HTERT RPE-1 (cell line): ENCODE measurements around the gene ASCL4.
"Not testable (repeated sequence)": the region's sequence is repeated elsewhere in the genome, so short reads cannot be mapped to it uniquely, and the experiment has no call there.

Source experiments
- in situ Hi-C: fragments of 300-500 bp; cut with MboI; formaldehyde crosslinking; loops from 4 replicates; pipeline ENCODE4 v1.14.3; 2020; ENCODE audit warnings: low sequenced_read_pairs

The ASCL4 gene

GRCh38 chr12:107774349-107775029, at the start of gene ASCL4:
Gene ASCL4 (plus strand): TSS chr12:107774704. CDS start chr12:107775219, 515 bp downstream.
- in situ Hi-C loops, result no loop called here

- in situ Hi-C loops, result not testable (repeated sequence)
These were observed 47.2 kb upstream of the ASCL4 start for GRCh38 chr12:107727327-107727726.

GRCh38 chr12:107727742-107728141, 46.8 kb upstream of the ASCL4 start:
- in situ Hi-C loops, result not testable (repeated sequence)

- in situ Hi-C loops, result no loop called here
These were observed 43.7 kb upstream of the ASCL4 start for GRCh38 chr12:107730618-107731341.

GRCh38 chr12:107731366-107731765, 43.1 kb upstream of the ASCL4 start:
- in situ Hi-C loops, result no loop called here

GRCh38 chr12:107732365-107732764, 42.1 kb upstream of the ASCL4 start:
- in situ Hi-C loops, result no loop called here

GRCh38 chr12:107734139-107734538, 40.4 kb upstream of the ASCL4 start:
- in situ Hi-C loops, result no loop called here

GRCh38 chr12:107735763-107736162, 38.7 kb upstream of the ASCL4 start:
- in situ Hi-C loops, result no loop called here

- in situ Hi-C loops, result no loop called here
These were observed 37.6 kb upstream of the ASCL4 start for GRCh38 chr12:107736914-107737313.

GRCh38 chr12:107748472-107748871, 26.0 kb upstream of the ASCL4 start:
- in situ Hi-C loops, result no loop called here

GRCh38 chr12:107749083-107749482, 25.4 kb upstream of the ASCL4 start:
- in situ Hi-C loops, result no loop called here

- in situ Hi-C loops, result no loop called here
These were observed 15.1 kb upstream of the ASCL4 start for GRCh38 chr12:107759410-107759809.

GRCh38 chr12:107760207-107760808, 14.2 kb upstream of the ASCL4 start:
- in situ Hi-C loops, result no loop called here

- in situ Hi-C loops, result no loop called here
These were observed 13.5 kb upstream of the ASCL4 start, which contains the start of gene PRDM4 for GRCh38 chr12:107760809-107761501. Gene PRDM4 (minus strand): TSS chr12:107761137. CDS start chr12:107760515, 622 bp downstream.

GRCh38 chr12:107761502-107761904, 13.0 kb upstream of the ASCL4 start:
- in situ Hi-C loops, result no loop called here

- in situ Hi-C loops, result no loop called here
These were observed 11.6 kb upstream of the ASCL4 start for GRCh38 chr12:107762874-107763273.

- in situ Hi-C loops, result no loop called here
These were observed 9.9 kb upstream of the ASCL4 start for GRCh38 chr12:107764626-107765025.

- in situ Hi-C loops, result no loop called here
These were observed 9.2 kb upstream of the ASCL4 start for GRCh38 chr12:107765316-107765715.

- in situ Hi-C loops, result no loop called here
These were observed 7.0 kb upstream of the ASCL4 start for GRCh38 chr12:107767466-107767865.

- in situ Hi-C loops, result no loop called here
These were observed 703 bp downstream of the ASCL4 start for GRCh38 chr12:107775093-107775721.

GRCh38 chr12:107776171-107776570, 1.7 kb downstream of the ASCL4 start:
- in situ Hi-C loops, result no loop called here
